GM18907 (cell line): ENCODE results near the gene ERC2.

Experiments used
- ATAC-seq: cut with Tn5 transposase; IDR thresholded peaks from one replicate; pipeline ENCODE4 v1.9.1; 2021; ENCODE audit warnings: mild to moderate bottlenecking, moderate library complexity; ENCODE audit not compliant: unreplicated experiment

The ERC2 gene

DNA sequence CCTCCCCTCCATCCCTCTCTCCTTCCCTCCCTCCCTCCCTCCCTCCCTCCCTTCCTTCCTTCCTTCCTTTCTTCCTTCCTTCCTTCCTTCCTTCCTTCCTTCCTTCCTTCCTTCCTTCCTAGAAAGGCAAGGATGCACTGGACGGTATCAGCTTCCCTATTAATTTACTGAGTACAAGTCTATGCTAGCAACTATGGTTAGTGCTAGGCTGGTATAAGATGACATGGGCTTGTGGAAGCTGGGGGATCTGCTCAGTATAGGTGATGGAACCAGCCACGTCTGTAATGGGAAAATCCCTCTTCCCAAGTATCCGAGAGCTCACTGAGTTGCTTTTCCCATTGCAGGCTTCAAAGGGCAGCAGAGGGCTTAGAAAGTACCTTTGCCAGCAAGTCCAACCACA lies 884.8 kb downstream of the ERC2 start:
- no peak for ATAC-seq

DNA sequence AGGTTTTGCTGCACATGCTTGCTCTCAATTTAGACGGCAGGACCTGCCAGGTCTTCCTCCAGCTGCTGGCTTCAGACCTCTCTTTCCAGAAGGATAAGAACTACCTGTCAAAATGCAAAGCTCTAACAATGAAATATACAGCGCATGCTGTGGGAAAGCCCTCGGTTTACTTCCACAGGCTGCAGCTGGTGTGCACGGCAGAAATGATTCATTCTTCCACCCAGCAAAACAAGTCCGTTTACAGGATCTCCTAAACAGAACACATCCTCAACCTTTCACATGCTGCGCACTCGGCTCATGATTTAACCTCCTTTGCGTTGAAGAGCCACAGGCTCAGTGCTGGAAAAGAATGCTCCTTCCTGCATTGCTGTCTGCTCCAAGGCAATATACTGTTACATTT lies 888.8 kb downstream of the ERC2 start:
- no peak for ATAC-seq

DNA sequence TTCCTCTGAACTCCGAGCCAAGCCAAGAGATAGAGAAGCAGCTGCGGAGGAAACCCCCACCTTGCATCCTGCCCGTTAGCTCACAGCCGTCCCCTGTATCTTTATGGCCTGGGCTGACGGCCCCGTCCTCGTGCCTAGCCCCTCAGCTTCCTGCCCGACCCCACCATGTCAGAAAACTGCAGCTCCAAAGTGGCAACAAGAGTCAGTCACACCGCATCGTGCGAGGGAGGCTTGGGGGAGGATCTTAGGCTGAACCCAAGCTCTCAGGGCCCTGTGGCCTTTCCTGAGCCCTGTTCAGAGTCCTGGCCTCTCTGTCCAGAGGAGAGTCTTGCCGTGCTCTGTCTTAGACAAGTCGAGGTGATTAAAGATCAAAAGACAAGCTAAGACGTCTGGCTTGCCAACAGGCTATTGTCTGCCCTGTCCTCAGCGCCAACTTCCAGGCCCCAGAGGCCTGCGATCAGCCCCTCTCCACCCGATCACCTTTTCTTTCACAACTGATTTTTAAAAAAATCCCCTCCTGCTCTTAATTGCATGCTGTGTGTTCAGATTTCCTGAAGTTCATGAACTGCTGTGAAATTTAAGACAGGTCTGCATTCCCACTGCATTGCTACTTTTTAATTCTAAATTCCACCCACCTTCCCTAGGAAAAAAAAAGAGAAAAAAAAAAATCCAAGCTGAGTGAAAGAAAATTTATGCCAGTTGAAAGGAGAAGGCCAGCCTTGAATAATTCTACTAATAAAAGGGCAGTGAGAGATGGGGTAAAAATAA lies 891.5 kb downstream of the ERC2 start:
- no peak for ATAC-seq

DNA sequence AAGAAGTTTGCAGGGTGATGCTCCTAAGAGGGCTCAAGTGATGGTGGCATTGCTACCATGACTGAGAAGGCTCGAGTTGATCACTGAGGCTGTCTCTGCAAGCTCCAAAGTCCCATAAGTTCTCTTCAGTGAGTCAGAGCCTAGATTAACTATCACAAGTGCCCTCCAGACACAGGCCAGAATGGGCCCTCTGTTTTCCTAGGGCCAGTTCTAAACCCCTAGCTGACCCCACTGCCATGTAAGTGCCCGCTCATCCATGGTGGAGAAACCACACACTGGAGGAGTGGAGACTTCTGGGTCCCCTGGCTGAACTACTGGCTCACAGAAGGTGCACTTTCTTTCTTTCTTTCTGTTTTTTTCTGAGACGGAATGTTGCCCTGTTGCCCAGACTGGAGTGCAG lies 893.6 kb downstream of the ERC2 start:
- ATAC-seq = no peak

DNA sequence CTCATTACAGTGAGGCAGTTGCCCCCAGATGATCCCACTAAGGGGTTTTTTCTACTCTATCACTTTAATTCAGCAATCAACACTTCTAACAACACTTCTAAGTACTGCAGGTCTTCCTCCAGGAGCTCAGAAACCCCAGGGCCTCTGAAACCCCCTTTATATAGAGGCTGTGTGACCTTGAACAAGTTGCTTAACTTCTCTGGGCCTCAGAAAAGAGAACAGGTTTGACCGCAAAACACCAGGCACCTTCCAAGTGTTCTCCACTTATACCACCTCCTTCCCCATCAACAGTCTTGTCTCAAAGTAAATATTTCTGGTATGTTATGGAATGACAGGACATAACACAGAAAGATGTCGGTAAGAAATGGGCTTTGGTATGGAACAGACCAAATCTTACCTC lies 895.5 kb downstream of the ERC2 start:
- ATAC-seq = no peak

DNA sequence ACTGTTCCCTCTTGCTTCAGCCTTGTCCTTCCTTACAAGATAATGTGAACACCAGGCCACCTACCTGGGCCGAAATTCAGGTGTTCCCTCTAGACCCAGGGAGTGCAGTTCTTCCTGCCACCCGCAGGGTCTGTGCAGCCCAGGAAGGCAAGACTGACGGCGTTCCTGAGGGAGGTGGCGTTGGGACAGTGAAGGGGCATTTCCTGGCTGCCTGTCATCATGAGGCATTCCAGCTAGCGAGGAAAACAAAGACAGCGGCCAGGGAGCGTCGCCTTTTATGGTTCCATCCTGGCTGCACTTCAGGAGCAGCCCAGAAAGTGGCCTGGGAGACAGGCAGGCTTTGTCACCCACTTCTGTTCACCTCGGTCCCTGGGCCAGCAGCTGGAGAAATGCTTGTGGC lies 896.4 kb downstream of the ERC2 start:
- ATAC-seq = no peak

DNA sequence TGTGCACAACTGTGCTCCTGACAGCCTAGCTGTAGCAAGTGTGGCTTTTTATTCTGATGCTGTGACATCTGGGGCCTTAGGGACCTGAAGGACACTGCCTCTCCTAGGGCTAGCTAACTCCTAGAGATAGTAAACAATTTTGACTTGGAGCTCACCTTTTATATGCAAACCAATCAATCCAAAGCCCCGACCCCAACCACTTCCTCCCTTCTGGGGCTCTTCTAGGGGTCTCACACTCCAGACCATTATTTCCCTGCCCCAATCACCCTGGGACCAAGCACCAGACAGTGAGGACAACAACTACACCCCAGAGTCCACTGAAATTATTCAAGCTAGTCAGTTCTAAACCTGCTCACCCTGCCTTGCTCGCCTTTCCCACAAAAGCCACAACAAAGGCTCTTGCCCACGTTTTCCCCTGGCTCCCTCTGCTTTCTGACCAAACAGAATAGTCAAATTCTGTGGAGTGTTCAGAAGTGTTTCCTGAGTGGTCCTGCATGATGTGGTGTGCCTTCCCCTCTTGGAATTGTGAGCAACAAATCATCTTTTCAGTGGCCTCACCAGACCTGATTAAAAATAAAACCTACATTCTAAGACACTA lies 897.0 kb downstream of the ERC2 start:
- no peak for ATAC-seq

DNA sequence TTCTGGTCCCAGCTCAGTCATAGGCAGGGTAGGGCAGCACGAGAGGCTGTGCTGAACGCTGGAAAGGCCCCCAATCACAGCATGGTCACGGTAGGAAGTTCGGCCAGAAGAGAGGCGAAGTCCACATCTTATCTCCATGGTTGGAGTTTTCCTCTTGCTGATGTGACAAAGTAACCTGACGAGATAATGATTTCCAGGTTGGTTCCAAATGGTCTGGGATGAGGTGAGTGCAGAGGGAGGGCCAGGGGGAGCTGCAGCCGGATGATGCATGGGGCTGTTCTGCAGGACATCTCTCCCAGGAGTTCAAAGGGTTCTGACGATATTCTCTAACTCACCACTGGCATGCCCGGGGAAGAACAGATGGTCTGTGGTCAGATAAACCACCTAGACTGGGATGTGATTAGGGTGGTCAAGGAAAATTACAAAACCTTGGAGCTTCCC lies 898.0 kb downstream of the ERC2 start:
- ATAC-seq = no peak

DNA sequence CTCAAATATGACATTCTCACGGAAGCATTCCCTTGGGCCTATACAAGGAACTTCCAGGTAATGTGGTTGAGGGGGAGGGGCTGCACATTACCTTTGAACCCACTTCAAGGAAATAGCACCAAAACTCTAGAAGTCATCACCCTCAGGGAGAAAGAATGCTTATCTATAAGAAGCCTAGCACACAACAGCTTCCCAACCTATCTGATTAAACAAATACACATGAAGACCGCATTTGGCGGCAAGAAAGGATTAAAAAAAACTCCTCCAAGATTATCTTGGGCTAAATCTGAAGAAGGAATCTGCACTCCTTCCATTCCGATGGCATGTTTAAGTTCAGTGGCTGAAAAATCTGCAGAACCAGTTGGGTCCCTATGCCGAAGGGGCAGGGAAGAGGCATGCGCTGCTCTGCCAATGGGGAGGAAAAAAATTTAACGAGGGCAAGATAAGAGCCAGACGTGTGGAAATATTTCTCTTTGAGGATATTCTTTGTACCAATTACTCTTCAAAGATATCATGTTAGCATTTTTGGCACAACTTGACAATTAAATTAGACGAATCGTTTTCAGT lies 899.2 kb downstream of the ERC2 start:
- no peak for ATAC-seq

DNA sequence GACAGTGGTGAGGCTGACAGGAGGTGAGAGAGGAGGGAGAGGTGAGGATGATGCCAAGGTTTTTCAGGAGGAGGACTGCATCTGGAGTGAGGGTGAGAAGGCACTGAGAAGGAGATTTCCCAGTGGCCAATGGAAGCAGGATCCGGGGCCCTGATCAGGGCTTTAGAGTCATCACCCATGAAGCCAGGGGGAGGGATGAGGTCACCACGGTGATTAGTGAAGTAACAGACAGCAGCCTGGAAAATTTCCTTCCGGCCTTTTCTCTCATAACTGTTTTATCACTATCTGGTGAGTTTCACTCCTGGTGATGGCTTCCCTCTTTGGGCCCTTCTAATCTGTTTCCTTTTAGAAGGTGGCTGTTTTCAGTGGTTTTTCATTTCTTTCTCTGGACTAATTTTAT lies 900.7 kb downstream of the ERC2 start:
- ATAC-seq = no peak

DNA sequence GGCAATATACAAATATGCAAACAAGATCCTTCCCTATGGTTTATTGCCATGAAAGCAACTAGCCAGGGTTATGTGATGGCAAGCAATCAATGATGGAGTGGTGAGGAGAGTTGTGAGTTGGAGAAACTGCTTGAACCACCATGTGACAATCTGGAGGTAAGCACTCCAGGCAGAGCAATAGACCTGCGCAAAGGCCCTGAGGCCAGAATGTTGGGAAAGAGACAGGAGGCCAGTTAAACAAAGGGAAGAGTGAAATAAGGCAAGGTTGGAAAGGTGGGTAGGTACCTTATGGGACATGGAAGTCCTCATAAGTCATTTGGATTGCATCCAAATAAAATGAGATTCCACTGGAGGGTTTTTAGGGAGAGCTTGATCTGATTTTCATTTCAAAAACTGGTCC lies 901.1 kb downstream of the ERC2 start:
- ATAC-seq = no peak

DNA sequence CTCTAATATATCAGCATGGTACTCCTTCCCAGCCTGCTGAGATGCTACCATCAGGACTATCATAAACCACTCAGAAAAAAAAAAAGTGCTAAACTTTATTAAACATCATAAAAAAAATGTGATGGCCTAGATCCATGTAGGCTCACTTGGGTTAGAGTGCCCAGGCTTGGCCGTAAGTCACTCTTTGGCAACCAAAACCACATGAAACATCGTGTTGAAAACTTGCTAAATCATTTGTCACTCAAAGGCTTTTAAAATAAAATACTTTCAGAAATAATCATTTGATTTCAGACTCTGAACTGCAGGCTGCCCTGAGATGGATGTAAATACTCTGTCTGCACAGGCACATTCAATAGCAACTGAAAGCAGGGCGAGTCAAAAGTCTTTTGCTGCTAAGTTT lies 902.7 kb downstream of the ERC2 start:
- ATAC-seq = no peak

DNA sequence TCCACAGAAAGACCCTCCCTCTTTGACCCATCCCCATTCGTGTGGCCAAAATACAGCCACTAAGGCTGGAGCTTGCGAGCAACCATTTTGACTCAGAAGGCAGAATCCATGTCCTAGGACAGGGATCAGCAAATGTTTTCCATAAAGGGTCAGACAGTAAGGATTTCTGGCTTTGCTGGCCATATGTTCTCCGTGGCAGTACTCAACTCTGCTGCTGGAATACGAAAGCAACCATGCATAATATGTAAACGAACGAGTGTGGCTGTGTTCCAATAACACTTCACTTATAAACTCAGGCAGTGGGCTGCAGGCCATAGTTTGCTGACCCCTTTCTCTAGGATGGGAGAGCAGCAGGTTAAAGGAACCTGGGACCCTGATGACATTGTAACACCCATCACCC lies 903.5 kb downstream of the ERC2 start:
- ATAC-seq = no peak

DNA sequence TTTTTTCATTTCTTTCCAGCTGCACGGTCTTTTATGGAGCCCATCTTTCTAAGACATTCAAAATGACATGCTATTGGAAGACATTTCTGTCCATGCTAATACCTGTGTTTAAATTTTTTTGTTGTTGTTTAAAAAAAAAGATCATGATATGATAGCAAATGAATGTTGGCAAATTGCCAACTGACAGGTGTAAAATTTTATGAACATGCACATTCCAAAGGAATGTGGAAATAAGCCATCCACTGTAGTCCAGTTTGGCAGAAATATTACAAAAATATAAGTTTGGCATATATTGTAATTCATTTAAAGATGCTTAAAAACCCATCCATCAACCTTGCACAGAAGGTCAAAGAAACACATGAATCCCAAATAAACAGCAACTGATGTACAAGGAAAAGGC lies 905.6 kb downstream of the ERC2 start:
- ATAC-seq = no peak

DNA sequence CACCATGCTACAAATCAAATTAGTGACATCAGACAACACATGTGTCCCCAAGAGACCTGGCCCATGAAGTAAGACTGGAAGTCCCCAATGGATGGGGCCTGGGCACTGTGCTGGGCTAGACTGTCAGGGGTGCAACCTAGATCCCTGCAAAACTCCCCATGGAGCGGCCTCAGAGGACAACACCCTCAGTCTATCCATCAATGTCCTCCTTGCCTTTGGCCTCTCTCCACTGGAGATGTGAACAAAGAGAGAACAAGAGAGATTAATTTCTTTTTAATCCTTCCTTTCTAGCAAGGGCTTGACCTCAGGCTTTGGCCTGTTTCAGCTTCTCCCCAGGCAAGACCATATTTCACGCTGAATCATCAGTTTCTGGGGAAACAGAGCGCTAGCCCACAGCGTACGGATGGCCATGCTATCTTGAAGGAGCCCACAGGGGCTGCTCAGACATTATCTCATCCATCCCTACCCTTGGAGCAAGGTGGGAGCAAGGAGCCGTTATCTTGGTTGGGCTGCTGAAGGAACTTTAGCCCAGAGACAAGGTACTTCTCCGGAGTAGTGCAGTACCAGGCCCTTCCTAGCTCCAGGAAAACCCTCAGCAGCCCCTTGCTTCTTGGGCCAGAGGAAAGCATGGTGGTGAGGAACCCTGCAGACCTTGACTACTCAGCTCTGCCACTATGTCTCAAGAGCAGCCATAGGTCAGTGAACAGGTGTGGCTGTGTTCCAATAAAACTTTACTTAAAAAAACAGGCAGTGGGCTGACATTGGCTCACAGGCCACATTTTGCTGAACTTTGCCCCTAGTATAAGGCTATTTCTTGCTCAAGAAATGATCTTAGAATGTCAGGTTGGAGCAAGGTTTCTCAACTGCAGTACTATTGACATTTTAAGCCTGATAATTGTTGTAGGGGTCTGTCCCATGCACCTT lies 908.5 kb downstream of the ERC2 start:
- ATAC-seq = no peak

DNA sequence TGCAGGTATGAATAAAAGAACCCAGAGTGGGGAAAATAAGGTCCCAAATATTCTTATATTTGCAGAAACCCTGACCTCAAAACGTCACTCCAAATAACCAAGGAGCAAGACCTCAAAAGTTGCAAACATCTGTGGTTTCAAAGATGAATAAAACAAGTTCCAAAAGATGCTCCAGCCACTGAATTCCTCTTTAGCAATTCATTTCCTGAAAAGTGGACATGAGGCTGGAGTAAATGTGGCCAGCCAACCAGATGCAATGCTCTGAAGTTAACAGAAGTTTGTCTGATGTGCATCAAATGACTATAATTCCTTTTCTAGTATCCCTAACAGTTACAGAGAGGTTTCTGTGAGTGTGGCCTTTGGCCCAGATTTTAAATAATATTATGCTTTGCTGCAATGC lies 910.0 kb downstream of the ERC2 start:
- ATAC-seq = no peak

DNA sequence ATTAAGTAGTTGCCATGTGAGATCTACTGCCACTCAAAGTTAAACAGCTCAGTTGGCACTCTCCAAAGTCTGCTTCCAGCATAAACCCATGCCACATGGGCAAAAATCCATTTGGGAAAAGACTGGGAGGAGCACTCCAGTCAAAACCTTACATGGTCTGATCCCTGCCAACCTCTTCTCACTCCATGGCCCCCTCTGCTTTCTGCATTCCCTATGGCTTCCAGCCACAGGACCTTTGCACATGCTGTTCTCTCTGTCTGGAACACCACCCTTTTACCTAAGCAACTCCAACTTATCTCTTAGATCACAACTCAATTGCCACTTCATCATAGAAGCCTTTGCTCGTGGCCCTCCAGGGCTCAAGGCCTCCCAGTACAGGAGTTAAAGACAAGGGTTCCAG lies 910.7 kb downstream of the ERC2 start:
- no peak for ATAC-seq

DNA sequence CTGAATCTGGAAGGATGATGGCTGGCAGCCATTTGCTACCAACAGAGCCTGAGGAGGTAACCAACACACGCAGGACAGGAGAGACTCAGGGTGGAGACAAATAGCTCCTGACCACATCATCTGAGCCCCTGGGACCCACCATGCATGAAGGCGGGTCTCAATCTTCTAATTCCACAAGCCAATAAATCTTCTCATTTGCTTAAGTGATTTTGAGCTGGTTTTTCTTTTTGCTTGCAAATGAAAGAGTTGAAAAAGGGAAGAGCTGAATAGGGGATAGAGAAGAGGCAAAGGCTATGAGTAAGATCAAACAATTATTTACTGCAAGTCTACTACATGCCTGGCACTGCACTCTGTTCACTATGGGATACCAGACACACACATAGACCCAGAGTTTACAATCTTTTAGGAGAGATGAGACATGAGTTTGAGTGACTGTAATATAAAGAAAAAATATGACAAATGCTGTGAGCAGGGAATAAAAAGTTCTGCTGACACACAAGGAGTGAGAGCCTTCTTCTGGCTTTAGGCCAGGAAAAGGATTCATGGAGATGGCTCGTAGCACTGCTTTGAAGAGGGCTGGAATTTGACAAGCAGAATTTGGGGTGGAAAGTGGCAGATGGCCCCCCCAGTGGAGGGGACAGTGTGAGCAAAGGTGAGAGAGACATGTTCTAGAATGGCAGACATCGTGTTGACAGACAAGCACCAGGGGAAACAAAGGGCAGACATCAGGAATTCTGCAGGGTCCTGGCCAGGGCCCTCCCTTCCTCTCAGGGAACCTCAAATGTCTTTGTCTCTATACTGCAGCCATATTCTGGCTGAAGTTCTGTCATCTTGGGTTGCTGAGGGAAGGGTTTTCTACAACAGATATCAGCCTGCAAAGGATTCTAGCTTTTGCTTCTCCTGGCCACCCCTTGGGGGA lies 911.4 kb downstream of the ERC2 start:
- ATAC-seq = no peak

DNA sequence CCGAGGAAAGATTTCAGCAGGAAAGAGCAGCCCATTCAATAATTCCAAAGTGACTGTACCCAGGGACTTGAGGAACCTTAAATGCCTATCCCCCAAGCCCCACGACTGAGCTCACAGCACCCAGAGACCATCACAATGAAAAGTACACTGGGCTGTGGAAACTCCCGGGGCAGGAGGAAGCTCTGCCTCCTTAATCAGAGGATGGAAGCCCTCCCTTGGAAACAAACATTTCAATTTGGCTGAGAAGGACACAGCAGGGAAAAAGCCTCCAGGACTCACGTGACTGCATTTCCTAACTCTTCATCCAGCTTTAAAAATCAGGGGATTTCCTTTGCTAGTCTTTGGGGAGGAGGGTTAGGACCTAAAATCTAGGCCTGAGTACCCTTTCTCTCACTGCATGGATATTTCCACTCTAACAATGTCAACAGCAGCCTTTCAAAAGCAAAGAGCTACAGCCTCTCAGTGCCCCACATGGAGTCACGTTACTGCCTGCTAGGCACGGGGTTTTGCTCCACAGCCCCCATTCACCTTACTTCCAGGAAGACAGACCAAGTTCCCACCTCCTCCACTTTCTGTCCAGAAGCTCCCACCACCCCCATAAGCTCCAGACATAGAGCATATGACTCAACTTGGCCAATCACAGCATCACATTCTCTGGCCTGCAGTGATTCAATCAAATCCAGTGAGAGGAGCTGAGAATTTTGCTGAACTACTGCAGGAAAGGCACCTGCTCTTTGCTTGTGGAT lies 912.2 kb downstream of the ERC2 start:
- ATAC-seq = no peak
